H1 (cell line): ENCODE measurements around the gene TMEM163. TPM values are rescaled to one million over a fixed set of nuclear protein-coding genes. Genes with fewer than 3 reads are reported as not detected.

Experiments
- CTBP2 ChIP-seq: IDR thresholded peaks from 2 replicates; pipeline ENCODE4 v1.7.0; 2011; ENCODE audit warnings: borderline replicate concordance, mild to moderate bottlenecking, moderate library complexity, mixed read lengths, low read length; ENCODE audit not compliant: insufficient read depth, insufficient read length
- KDM4A ChIP-seq: IDR thresholded peaks from one replicate; pipeline ENCODE4 v1.7.1; 2012; ENCODE audit warnings: low read depth, mild to moderate bottlenecking, moderate library complexity, low read length, inconsistent platforms; ENCODE audit not compliant: severe bottlenecking
- MAFK ChIP-seq: IDR thresholded peaks from 2 replicates; pipeline ENCODE4 v1.6.1; 2012; ENCODE audit warnings: low read depth, mild to moderate bottlenecking, improper control_type of control experiment, low read length
- POLR2A ChIP-seq, 2 experiments: IDR thresholded peaks; 1 replicate in 1 of 2; 2 replicates in 1 of 2; pipeline ENCODE4 v1.6.1; 2011; ENCODE audit warnings: low read depth in 2 of 2, low read length in 2 of 2, mild to moderate bottlenecking in 2 of 2; ENCODE audit errors: control extremely low read depth in 1 of 2
- SRF ChIP-seq: IDR thresholded peaks from 2 replicates; pipeline ENCODE4 v1.6.1; 2011; ENCODE audit warnings: mild to moderate bottlenecking, low read depth, low read length, moderate library complexity
- TBP ChIP-seq: IDR thresholded peaks from 2 replicates; pipeline ENCODE4 v1.6.1; 2011; ENCODE audit warnings: low read depth, low read length, improper control_type of control experiment
- polyA plus RNA-seq, 7 experiments: library from polyadenylated mRNA; depleted of rRNA in 3 of 7; stranded (reverse) in 5 of 7; unstranded in 2 of 7; fragments of >200 nt in 5 of 7; fragments of 200-250 nt in 2 of 7; gene quantifications; 1 replicate in 5 of 7; 2 replicates in 1 of 7; 4 replicates in 1 of 7; pipeline versions ENCODE4 v1.2.1 to v1.2.3, GENCODE V29; 2011 to 2013; ENCODE audit warnings: missing spikeins in 2 of 7, mixed read lengths in 2 of 7
- total RNA-seq: library from RNA; stranded (reverse); fragmentation: NEBNext Ultra II Directional; extraction: Animal tissue kit (Norgen Biotek cat#: 25700); gene quantifications from 2 replicates; pipeline ENCODE4 v1.2.1, GENCODE V29; 2021
- TF ChIP-seq, protein P1 (sequence below): fragments of 300-600 bp; sonication (generic); IDR thresholded peaks from 2 replicates; pipeline ENCODE4 v1.7.1; 2012; ENCODE audit warnings: low read length, moderate library complexity, mild to moderate bottlenecking, inconsistent platforms; ENCODE audit not compliant: insufficient replicate concordance
- TF ChIP-seq, protein P2 (sequence below): IDR thresholded peaks from 2 replicates; pipeline ENCODE4 v1.6.1; 2012; ENCODE audit warnings: inconsistent platforms

TMEM163 gene
- total and polyA plus RNA-seq, 2 of the 8 experiments (the other 6 are each of a cell fraction or from before 2014, with no cell fraction given), result 2.8 to 3.2 TPM

DNA sequence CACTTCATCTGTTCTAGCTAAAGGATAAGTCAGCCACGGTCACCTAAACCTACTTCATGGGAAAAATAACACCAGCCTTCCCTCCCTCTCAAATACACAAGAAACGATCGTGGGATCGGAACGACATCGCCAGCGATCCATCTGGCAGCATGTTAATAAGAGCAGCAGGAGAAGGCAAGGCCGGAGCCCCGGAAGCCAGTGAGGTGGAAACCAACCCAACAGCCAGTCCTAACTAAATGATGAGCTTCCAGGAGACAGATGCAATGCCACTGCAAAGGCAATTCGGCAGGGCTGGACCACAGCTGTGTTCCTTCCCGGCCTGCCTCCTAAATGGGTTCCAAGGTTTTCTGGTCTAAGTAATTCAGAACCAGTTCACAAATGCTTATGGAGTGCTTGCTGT is 117.5 kb downstream of the TMEM163 start (continued):
- TF ChIP-seq, protein P1, sequence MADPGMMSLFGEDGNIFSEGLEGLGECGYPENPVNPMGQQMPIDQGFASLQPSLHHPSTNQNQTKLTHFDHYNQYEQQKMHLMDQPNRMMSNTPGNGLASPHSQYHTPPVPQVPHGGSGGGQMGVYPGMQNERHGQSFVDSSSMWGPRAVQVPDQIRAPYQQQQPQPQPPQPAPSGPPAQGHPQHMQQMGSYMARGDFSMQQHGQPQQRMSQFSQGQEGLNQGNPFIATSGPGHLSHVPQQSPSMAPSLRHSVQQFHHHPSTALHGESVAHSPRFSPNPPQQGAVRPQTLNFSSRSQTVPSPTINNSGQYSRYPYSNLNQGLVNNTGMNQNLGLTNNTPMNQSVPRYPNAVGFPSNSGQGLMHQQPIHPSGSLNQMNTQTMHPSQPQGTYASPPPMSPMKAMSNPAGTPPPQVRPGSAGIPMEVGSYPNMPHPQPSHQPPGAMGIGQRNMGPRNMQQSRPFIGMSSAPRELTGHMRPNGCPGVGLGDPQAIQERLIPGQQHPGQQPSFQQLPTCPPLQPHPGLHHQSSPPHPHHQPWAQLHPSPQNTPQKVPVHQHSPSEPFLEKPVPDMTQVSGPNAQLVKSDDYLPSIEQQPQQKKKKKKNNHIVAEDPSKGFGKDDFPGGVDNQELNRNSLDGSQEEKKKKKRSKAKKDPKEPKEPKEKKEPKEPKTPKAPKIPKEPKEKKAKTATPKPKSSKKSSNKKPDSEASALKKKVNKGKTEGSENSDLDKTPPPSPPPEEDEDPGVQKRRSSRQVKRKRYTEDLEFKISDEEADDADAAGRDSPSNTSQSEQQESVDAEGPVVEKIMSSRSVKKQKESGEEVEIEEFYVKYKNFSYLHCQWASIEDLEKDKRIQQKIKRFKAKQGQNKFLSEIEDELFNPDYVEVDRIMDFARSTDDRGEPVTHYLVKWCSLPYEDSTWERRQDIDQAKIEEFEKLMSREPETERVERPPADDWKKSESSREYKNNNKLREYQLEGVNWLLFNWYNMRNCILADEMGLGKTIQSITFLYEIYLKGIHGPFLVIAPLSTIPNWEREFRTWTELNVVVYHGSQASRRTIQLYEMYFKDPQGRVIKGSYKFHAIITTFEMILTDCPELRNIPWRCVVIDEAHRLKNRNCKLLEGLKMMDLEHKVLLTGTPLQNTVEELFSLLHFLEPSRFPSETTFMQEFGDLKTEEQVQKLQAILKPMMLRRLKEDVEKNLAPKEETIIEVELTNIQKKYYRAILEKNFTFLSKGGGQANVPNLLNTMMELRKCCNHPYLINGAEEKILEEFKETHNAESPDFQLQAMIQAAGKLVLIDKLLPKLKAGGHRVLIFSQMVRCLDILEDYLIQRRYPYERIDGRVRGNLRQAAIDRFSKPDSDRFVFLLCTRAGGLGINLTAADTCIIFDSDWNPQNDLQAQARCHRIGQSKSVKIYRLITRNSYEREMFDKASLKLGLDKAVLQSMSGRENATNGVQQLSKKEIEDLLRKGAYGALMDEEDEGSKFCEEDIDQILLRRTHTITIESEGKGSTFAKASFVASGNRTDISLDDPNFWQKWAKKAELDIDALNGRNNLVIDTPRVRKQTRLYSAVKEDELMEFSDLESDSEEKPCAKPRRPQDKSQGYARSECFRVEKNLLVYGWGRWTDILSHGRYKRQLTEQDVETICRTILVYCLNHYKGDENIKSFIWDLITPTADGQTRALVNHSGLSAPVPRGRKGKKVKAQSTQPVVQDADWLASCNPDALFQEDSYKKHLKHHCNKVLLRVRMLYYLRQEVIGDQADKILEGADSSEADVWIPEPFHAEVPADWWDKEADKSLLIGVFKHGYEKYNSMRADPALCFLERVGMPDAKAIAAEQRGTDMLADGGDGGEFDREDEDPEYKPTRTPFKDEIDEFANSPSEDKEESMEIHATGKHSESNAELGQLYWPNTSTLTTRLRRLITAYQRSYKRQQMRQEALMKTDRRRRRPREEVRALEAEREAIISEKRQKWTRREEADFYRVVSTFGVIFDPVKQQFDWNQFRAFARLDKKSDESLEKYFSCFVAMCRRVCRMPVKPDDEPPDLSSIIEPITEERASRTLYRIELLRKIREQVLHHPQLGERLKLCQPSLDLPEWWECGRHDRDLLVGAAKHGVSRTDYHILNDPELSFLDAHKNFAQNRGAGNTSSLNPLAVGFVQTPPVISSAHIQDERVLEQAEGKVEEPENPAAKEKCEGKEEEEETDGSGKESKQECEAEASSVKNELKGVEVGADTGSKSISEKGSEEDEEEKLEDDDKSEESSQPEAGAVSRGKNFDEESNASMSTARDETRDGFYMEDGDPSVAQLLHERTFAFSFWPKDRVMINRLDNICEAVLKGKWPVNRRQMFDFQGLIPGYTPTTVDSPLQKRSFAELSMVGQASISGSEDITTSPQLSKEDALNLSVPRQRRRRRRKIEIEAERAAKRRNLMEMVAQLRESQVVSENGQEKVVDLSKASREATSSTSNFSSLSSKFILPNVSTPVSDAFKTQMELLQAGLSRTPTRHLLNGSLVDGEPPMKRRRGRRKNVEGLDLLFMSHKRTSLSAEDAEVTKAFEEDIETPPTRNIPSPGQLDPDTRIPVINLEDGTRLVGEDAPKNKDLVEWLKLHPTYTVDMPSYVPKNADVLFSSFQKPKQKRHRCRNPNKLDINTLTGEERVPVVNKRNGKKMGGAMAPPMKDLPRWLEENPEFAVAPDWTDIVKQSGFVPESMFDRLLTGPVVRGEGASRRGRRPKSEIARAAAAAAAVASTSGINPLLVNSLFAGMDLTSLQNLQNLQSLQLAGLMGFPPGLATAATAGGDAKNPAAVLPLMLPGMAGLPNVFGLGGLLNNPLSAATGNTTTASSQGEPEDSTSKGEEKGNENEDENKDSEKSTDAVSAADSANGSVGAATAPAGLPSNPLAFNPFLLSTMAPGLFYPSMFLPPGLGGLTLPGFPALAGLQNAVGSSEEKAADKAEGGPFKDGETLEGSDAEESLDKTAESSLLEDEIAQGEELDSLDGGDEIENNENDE, result no peak
- no peak for TF ChIP-seq TBP
- no peak for TF ChIP-seq MAFK
- TF ChIP-seq KDM4A, result no peak
- no peak for TF ChIP-seq CTBP2
- TF ChIP-seq SRF, result no peak
- TF ChIP-seq, protein P2, sequence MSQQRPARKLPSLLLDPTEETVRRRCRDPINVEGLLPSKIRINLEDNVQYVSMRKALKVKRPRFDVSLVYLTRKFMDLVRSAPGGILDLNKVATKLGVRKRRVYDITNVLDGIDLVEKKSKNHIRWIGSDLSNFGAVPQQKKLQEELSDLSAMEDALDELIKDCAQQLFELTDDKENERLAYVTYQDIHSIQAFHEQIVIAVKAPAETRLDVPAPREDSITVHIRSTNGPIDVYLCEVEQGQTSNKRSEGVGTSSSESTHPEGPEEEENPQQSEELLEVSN, result no peak
- TF ChIP-seq POLR2A (IDR thresholded peaks at IDR 0.05; ENCODE audit: control extremely low read depth in 1 of 2, low read depth in 2 of 2, low read length in 2 of 2), result no peak
